HEK293 (cell line): Measurements from ENCODE around the gene BDKRB1.

Source experiments
- CTCF ChIA-PET: fragments of 350-600 bp; formaldehyde crosslinking; extraction: SDS; loops from one replicate; lab custom pipeline; 2021; ENCODE audit warnings: antibody characterized with exemption; lab: Yijun Ruan, JAX
- POLR2A ChIA-PET: fragments of 300-600 bp; formaldehyde crosslinking; extraction: SDS; loops from one replicate; lab custom pipeline; 2020; ENCODE audit warnings: antibody characterized with exemption, inconsistent platforms; lab: Yijun Ruan, JAX
- H3K27ac ChIP-seq: fragments of 200-500 bp; sonication (Bioruptor generic); 2 replicates; pipeline ENCODE4 v1.5.1; 2014; ENCODE audit warnings: low read depth, low read length, control low read depth, inconsistent platforms; ENCODE audit errors: extremely low read depth
- H3K36me3 ChIP-seq, 2 experiments: fragments of 200-500 bp in 1 of 2; sonication (Bioruptor generic) in 1 of 2; 1 replicate in 1 of 2; 2 replicates in 1 of 2; pipeline ENCODE4 v1.5.1; 2014 to 2017; ENCODE audit warnings: inconsistent platforms in 2 of 2, low read length in 2 of 2; ENCODE audit not compliant: control insufficient read depth in 2 of 2, insufficient read depth in 1 of 2
- H3K4me1 ChIP-seq: fragments of 200-500 bp; sonication (Bioruptor generic); 2 replicates; pipeline ENCODE4 v1.5.1; 2014; ENCODE audit warnings: mild to moderate bottlenecking, low read length, inconsistent platforms; ENCODE audit not compliant: control insufficient read depth, insufficient read depth
- H3K4me3 ChIP-seq: 2 replicates; pipeline ENCODE4 v1.5.1; 2011; ENCODE audit warnings: low read depth, mild to moderate bottlenecking, control low read depth, low read length, moderate library complexity
- H3K9me3 ChIP-seq: fragments of 200-500 bp; sonication (Bioruptor generic); 2 replicates; pipeline ENCODE4 v1.5.1; 2014; ENCODE audit warnings: low read depth, low read length, inconsistent platforms; ENCODE audit not compliant: control insufficient read depth, insufficient read depth
- IKZF3 ChIP-seq: fragments of 450-650 bp; IDR thresholded peaks from 2 replicates; pipeline ENCODE4 v1.5.0; 2018; ENCODE audit warnings: missing biosample characterization, mild to moderate bottlenecking, missing genetic modification characterization, moderate library complexity
- KLF16 ChIP-seq: fragments of 450-650 bp; formaldehyde crosslinking; IDR thresholded peaks from 2 replicates; pipeline ENCODE4 v1.5.1; 2017; ENCODE audit warnings: missing biosample characterization, missing genetic modification characterization
- MEIS1 ChIP-seq: sonication (generic); formaldehyde crosslinking; IDR thresholded peaks from 2 replicates; pipeline ENCODE4 v1.8.1; 2022; ENCODE audit warnings: missing genetic modification reagents, mild to moderate bottlenecking, borderline replicate concordance
- ZNF140 ChIP-seq: fragments of 450-650 bp; formaldehyde crosslinking; IDR thresholded peaks from 2 replicates; pipeline ENCODE4 v1.5.1; 2016; ENCODE audit warnings: missing biosample characterization, missing genetic modification characterization
- ZNF16 ChIP-seq: fragments of 450-650 bp; formaldehyde crosslinking; IDR thresholded peaks from 2 replicates; pipeline ENCODE4 v1.5.1; 2016; ENCODE audit warnings: low read depth, missing biosample characterization, missing genetic modification characterization
- ZNF354C ChIP-seq: fragments of 450-650 bp; formaldehyde crosslinking; IDR thresholded peaks from 2 replicates; pipeline ENCODE4 v1.5.1; 2016; ENCODE audit warnings: missing biosample characterization, missing genetic modification characterization, low read depth, borderline replicate concordance
- ZNF37A ChIP-seq: fragments of 450-650 bp; IDR thresholded peaks from 2 replicates; pipeline ENCODE4 v1.5.1; 2018; ENCODE audit warnings: missing biosample characterization, missing genetic modification characterization
- ZNF416 ChIP-seq: fragments of 450-650 bp; formaldehyde crosslinking; IDR thresholded peaks from 2 replicates; pipeline ENCODE4 v1.5.1; 2016; ENCODE audit warnings: missing biosample characterization, missing genetic modification characterization
- ZNF530 ChIP-seq: fragments of 450-650 bp; formaldehyde crosslinking; IDR thresholded peaks from 2 replicates; pipeline ENCODE4 v1.5.1; 2016; ENCODE audit warnings: low read depth, missing biosample characterization, missing genetic modification characterization
- ZNF571 ChIP-seq: fragments of 450-650 bp; formaldehyde crosslinking; IDR thresholded peaks from 2 replicates; pipeline ENCODE4 v1.5.0; 2017; ENCODE audit warnings: missing biosample characterization, missing genetic modification characterization
- ZNF600 ChIP-seq: fragments of 450-650 bp; formaldehyde crosslinking; IDR thresholded peaks from 2 replicates; pipeline ENCODE4 v1.5.1; 2016; ENCODE audit warnings: missing biosample characterization, missing genetic modification characterization
- ZNF623 ChIP-seq: fragments of 450-650 bp; formaldehyde crosslinking; IDR thresholded peaks from 2 replicates; pipeline ENCODE4 v1.5.1; 2016; ENCODE audit warnings: missing biosample characterization, missing genetic modification characterization
- ZNF629 ChIP-seq: fragments of 450-650 bp; formaldehyde crosslinking; IDR thresholded peaks from 2 replicates; pipeline ENCODE4 v1.5.1; 2017; ENCODE audit warnings: missing biosample characterization, missing genetic modification characterization
- ZNF701 ChIP-seq: fragments of 450-650 bp; formaldehyde crosslinking; IDR thresholded peaks from 2 replicates; pipeline ENCODE4 v1.5.1; 2016; ENCODE audit warnings: missing biosample characterization, missing genetic modification characterization
- ZNF792 ChIP-seq: fragments of 450-650 bp; formaldehyde crosslinking; IDR thresholded peaks from 2 replicates; pipeline ENCODE4 v1.5.1; 2016; ENCODE audit warnings: missing biosample characterization, missing genetic modification characterization
- ZXDB ChIP-seq: fragments of 450-650 bp; formaldehyde crosslinking; IDR thresholded peaks from 2 replicates; pipeline ENCODE4 v1.5.1; 2016; ENCODE audit warnings: missing biosample characterization, missing genetic modification characterization
- TF ChIP-seq, protein P1 (sequence below): fragments of 450-650 bp; formaldehyde crosslinking; IDR thresholded peaks from 2 replicates; pipeline ENCODE4 v1.5.1; 2016; ENCODE audit warnings: missing biosample characterization, missing genetic modification characterization, borderline replicate concordance
- TF ChIP-seq, protein P2 (sequence below): fragments of 450-650 bp; formaldehyde crosslinking; conservative IDR thresholded peaks from 2 replicates; pipeline ENCODE4 v1.5.1; 2016; ENCODE audit warnings: low read depth, missing biosample characterization, missing genetic modification characterization
- TF ChIP-seq, protein P3 (sequence below): fragments of 450-650 bp; formaldehyde crosslinking; IDR thresholded peaks from 2 replicates; pipeline ENCODE4 v1.5.1; 2016; ENCODE audit warnings: missing biosample characterization, missing genetic modification characterization

The BDKRB1 gene

DNA sequence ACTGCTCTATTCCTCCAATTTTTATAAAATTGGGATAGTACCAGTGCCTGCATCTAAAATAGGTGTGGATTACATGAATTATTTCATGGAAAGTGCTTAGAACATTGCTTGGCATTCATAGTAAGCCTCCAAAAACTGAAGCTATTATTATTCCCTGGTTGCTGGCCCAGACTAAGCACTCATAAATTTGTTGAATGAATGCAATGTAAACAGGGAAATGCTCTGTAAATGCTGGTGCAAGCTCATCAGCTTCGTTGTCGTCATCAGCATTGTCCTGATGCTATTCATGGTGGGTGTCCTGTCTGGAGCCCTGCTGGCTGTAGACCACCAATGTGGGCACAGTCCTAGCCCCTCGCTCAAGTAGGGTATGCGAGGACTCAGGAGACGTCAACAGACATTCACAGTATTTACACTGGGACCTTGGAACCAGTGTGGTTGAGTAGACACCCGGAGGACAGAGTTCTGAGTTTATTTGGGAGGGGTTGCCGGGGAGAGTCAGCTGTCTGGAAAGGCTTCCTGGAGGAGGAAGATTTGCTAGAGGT lies 34.8 kb upstream of the BDKRB1 start:
- no peak for TF ChIP-seq ZNF416 (tag by site-specific recombination)
- no peaks in the 10 kb centered on the region for H3K9me3 ChIP-seq
- no peak overlapping the region for H3K27ac ChIP-seq
- H3K36me3 ChIP-seq: no peaks in the 10 kb centered on the region
- no peaks in the 10 kb centered on the region for H3K4me1 ChIP-seq
- CTCF ChIA-PET: no interaction called here
- POLR2A ChIA-PET: no interaction called here
- H3K4me3 ChIP-seq: no peak overlapping the region

DNA sequence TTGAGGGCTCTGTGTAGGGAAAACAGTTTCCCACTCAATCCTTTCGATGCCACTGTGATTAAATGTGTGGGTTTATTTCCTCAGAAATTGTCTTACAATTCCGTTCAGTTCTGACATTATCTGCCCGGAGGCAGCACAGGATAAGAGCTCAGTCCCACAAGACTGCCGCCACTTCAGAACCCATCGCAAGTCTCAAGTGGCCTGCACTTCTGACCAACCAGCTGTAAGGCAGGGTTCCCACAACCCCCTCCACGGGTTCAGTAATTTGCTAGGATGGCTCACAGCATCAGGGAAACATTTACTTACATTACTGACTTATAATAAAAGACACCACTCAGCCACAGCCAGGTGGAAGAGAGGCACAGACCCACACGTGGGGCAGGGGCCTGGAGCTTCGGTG lies 34.2 kb upstream of the BDKRB1 start:
- POLR2A ChIA-PET: no interaction called here
- CTCF ChIA-PET: no interaction called here
- no peaks in the 10 kb centered on the region for H3K4me1 ChIP-seq

DNA sequence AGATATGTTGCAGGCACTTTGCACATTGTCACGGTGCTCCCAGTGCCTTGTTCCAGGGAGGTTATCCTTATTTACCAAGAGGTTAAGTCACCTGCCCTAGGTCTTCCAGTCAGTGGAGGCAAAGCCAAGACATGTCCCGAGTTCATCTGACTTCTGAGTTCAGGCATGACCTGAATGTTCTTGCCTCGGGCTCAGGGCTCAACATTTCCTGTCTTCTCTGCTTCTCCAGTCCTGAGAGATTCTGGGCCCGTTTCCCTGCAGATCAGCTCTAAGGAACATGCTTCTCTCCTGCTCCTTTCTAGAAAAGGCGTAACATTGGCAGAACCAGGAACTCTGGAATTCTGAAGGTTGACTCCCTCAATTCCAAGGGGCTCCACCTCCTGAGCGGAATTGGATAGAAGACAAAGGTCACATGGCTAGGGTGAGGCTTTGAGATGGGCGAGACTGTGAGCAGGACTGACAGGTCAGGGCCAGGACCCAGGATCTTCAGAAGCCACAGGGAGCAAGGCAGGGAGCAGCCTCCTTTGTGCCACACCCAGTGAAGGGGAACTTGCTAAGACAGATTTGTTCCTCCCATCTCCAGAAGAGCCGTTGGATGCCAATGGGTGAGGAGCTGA lies 31.4 kb upstream of the BDKRB1 start:
- H3K4me1 ChIP-seq: no peaks in the 10 kb centered on the region
- H3K4me3 ChIP-seq: no peak overlapping the region
- no peak overlapping the region for H3K27ac ChIP-seq
- POLR2A ChIA-PET: no interaction called here
- no peaks in the 10 kb centered on the region for H3K9me3 ChIP-seq
- no peaks in the 10 kb centered on the region for H3K36me3 ChIP-seq
- TF ChIP-seq ZNF354C (tag by site-specific recombination): no peak
- 0 out of 2 replicates have a peak, but pooled peaks have one; percentile 31 for TF ChIP-seq ZNF140 (tag by site-specific recombination)
- TF ChIP-seq, all 188 proteins: peak for 1
- CTCF ChIA-PET: interaction anchor here (1.7 kb wide), 1 partner anchor 123 kb away, joined by 5 read pairs; no protein-coding TSS in a partner anchor

More for the DNA sequence above, 34.2 kb upstream of the BDKRB1 start:
- TF ChIP-seq ZXDB (tag by site-specific recombination): no peak
- TF ChIP-seq MEIS1 (CRISPR knock-in tag): no peak
- no peaks in the 10 kb centered on the region for H3K9me3 ChIP-seq
- no peaks in the 10 kb centered on the region for H3K36me3 ChIP-seq
- no peak overlapping the region for H3K4me3 ChIP-seq
- H3K27ac ChIP-seq: no peak overlapping the region

DNA sequence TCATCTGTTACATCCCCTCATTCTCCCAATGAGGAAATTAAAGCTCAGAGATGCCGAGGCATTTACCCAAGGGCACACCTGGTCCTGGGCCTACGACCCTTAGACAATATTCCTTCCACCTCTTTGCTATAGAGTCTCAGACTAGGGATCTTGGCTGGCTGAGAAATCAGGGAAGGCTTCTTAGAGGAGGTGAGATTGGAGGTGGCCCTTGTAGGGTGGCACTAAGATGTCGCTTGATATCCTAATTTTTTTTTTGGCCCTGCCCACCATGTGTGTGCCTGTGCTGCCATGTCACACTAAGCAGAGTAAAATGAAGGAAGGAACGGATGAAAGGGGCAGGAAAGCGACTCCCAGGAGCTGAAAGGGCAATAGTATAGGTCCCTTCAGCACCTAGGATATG lies 30.8 kb upstream of the BDKRB1 start:
- POLR2A ChIA-PET: no interaction called here
- no peaks in the 10 kb centered on the region for H3K9me3 ChIP-seq
- no peak overlapping the region for H3K27ac ChIP-seq
- no peak overlapping the region for H3K4me3 ChIP-seq
- H3K4me1 ChIP-seq: no peaks in the 10 kb centered on the region
- H3K36me3 ChIP-seq: no peaks in the 10 kb centered on the region
- CTCF ChIA-PET: interaction anchor here (0.6 to 1.7 kb wide), 2 partner anchors 9 to 124 kb away, joined by 5 to 6 read pairs; no protein-coding TSS in a partner anchor
- TF ChIP-seq, protein P1, sequence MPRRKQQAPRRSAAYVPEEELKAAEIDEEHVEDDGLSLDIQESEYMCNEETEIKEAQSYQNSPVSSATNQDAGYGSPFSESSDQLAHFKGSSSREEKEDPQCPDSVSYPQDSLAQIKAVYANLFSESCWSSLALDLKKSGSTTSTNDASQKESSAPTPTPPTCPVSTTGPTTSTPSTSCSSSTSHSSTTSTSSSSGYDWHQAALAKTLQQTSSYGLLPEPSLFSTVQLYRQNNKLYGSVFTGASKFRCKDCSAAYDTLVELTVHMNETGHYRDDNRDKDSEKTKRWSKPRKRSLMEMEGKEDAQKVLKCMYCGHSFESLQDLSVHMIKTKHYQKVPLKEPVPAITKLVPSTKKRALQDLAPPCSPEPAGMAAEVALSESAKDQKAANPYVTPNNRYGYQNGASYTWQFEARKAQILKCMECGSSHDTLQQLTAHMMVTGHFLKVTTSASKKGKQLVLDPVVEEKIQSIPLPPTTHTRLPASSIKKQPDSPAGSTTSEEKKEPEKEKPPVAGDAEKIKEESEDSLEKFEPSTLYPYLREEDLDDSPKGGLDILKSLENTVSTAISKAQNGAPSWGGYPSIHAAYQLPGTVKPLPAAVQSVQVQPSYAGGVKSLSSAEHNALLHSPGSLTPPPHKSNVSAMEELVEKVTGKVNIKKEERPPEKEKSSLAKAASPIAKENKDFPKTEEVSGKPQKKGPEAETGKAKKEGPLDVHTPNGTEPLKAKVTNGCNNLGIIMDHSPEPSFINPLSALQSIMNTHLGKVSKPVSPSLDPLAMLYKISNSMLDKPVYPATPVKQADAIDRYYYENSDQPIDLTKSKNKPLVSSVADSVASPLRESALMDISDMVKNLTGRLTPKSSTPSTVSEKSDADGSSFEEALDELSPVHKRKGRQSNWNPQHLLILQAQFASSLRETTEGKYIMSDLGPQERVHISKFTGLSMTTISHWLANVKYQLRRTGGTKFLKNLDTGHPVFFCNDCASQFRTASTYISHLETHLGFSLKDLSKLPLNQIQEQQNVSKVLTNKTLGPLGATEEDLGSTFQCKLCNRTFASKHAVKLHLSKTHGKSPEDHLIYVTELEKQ (tag by site-specific recombination): no peak
- TF ChIP-seq ZNF600 (tag by site-specific recombination): no peak
- TF ChIP-seq ZNF792: no peak
- TF ChIP-seq, protein P2, sequence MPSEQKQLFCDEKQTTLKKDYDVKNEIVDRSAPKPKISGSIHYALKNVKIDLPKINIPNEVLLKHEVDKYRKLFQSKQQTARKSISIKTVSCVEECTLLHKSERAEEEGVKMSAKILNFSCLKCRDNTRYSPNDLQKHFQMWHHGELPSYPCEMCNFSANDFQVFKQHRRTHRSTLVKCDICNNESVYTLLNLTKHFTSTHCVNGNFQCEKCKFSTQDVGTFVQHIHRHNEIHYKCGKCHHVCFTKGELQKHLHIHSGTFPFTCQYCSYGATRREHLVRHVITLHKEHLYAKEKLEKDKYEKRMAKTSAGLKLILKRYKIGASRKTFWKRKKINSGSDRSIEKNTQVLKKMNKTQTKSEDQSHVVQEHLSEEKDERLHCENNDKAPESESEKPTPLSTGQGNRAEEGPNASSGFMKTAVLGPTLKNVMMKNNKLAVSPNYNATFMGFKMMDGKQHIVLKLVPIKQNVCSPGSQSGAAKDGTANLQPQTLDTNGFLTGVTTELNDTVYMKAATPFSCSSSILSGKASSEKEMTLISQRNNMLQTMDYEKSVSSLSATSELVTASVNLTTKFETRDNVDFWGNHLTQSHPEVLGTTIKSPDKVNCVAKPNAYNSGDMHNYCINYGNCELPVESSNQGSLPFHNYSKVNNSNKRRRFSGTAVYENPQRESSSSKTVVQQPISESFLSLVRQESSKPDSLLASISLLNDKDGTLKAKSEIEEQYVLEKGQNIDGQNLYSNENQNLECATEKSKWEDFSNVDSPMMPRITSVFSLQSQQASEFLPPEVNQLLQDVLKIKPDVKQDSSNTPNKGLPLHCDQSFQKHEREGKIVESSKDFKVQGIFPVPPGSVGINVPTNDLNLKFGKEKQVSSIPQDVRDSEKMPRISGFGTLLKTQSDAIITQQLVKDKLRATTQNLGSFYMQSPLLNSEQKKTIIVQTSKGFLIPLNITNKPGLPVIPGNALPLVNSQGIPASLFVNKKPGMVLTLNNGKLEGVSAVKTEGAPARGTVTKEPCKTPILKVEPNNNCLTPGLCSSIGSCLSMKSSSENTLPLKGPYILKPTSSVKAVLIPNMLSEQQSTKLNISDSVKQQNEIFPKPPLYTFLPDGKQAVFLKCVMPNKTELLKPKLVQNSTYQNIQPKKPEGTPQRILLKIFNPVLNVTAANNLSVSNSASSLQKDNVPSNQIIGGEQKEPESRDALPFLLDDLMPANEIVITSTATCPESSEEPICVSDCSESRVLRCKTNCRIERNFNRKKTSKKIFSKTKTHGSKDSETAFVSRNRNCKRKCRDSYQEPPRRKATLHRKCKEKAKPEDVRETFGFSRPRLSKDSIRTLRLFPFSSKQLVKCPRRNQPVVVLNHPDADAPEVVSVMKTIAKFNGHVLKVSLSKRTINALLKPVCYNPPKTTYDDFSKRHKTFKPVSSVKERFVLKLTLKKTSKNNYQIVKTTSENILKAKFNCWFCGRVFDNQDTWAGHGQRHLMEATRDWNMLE (tag by site-specific recombination): no peak
- TF ChIP-seq ZNF629 (tag by site-specific recombination): no peak
- TF ChIP-seq ZNF37A: no peak
- TF ChIP-seq ZNF530 (tag by site-specific recombination): no peak
- no peak for TF ChIP-seq KLF16
- no peak for TF ChIP-seq ZNF701 (tag by site-specific recombination)
- no peak for TF ChIP-seq IKZF3 (tag by site-specific recombination)
- no peak for TF ChIP-seq ZNF623
- TF ChIP-seq ZNF354C (tag by site-specific recombination): no peak
- no peak for TF ChIP-seq ZNF571
- no peak for TF ChIP-seq ZNF16 (tag by site-specific recombination)
- TF ChIP-seq, protein P3, sequence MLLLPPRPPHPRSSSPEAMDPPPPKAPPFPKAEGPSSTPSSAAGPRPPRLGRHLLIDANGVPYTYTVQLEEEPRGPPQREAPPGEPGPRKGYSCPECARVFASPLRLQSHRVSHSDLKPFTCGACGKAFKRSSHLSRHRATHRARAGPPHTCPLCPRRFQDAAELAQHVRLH: no peak
- TF ChIP-seq ZNF416 (tag by site-specific recombination): no peak
